HG02870 (cell line): ENCODE data around the gene SPINK4.

Experiments used
- ATAC-seq: cut with Tn5 transposase; IDR thresholded peaks from one replicate; pipeline ENCODE4 v1.9.1; 2021; ENCODE audit warnings: mild to moderate bottlenecking, moderate library complexity; ENCODE audit not compliant: unreplicated experiment

The SPINK4 gene

GRCh38 chr9:33290247-33291030 is 50.5 kb downstream of the SPINK4 start, which contains the start of gene NFX1:
TSS of gene NFX1 (plus strand) at chr9:33290516. CDS start at chr9:33290573, 57 bp downstream.
- peak; percentile 80 for ATAC-seq

- ATAC-seq = no peak
Observed at GRCh38 chr9:33291031-33291397, 51.0 kb downstream of the SPINK4 start.

- no peak for ATAC-seq
Observed at GRCh38 chr9:33291901-33292300, 51.9 kb downstream of the SPINK4 start.

GRCh38 chr9:33293782-33294181 is 53.8 kb downstream of the SPINK4 start:
- no peak for ATAC-seq

GRCh38 chr9:33294670-33295432 is 54.9 kb downstream of the SPINK4 start:
- ATAC-seq = no peak

GRCh38 chr9:33295571-33295970 is 55.6 kb downstream of the SPINK4 start:
- peak; percentile 34 for ATAC-seq

GRCh38 chr9:33297432-33297831 is 57.5 kb downstream of the SPINK4 start:
- ATAC-seq = peak; percentile 89
